Measurements from ENCODE around the gene RUFY1. TPM values are rescaled to one million over a fixed set of nuclear protein-coding genes. Genes with fewer than 3 reads are reported as not detected.
A peak's percentile ranks its signal among the peaks of the same experiment; 100 is the strongest.
"Not testable (repeated sequence)": the region's sequence is repeated elsewhere in the genome, so short reads cannot be mapped to it uniquely, and the experiment has no call there.

Gene RUFY1
- total RNA-seq, 2 donors from 2014 or later: 39.1 to 41.5 TPM

GRCh38 chr5:179641745-179642144 is 91.4 kb downstream of the RUFY1 start:
- ATAC-seq (replicated peaks); H3K27ac Mint-ChIP-seq; H3K9me3 Mint-ChIP-seq: not testable (repeated sequence)

GRCh38 chr5:179642626-179643025 is 92.3 kb downstream of the RUFY1 start:
- not testable (repeated sequence) for ATAC-seq (replicated peaks); H3K9me3 Mint-ChIP-seq; H3K36me3 Mint-ChIP-seq (ENCODE audit: low read depth); H3K27me3 Mint-ChIP-seq; H3K4me1 Mint-ChIP-seq; H3K27ac Mint-ChIP-seq; H3K4me3 Mint-ChIP-seq

More at GRCh38 chr5:179641745-179642144, 91.4 kb downstream of the RUFY1 start:
- H3K4me1 Mint-ChIP-seq; H3K36me3 Mint-ChIP-seq (ENCODE audit: low read depth); H3K4me3 Mint-ChIP-seq; H3K27me3 Mint-ChIP-seq: not testable (repeated sequence)

- H3K27me3 Mint-ChIP-seq; H3K9me3 Mint-ChIP-seq; H3K4me1 Mint-ChIP-seq; H3K36me3 Mint-ChIP-seq (ENCODE audit: low read depth); H3K4me3 Mint-ChIP-seq; H3K27ac Mint-ChIP-seq; ATAC-seq (replicated peaks): not testable (repeated sequence)
These were observed 93.0 kb downstream of the RUFY1 start for GRCh38 chr5:179643141-179643920.

GRCh38 chr5:179644766-179645165 is 94.4 kb downstream of the RUFY1 start:
- not testable (repeated sequence) for ATAC-seq (replicated peaks); H3K27me3 Mint-ChIP-seq; H3K36me3 Mint-ChIP-seq (ENCODE audit: low read depth); H3K27ac Mint-ChIP-seq; H3K9me3 Mint-ChIP-seq; H3K4me3 Mint-ChIP-seq; H3K4me1 Mint-ChIP-seq

- Mint-ChIP-seq H3K27me3 (peaks cover 3% of the 10 kb centered on the region), H3K4me3 (no peak overlapping the region), H3K9me3 (no peaks in the 10 kb centered on the region), H3K4me1 (no peaks in the 10 kb centered on the region), H3K27ac (no peak overlapping the region), H3K36me3 (ENCODE audit: low read depth) (no peaks in the 10 kb centered on the region)
- no peak for ATAC-seq (replicated peaks)
These were observed 98.1 kb downstream of the RUFY1 start for GRCh38 chr5:179648410-179648809.

- not testable (repeated sequence) for H3K9me3 Mint-ChIP-seq
These were observed 98.9 kb downstream of the RUFY1 start for GRCh38 chr5:179649166-179649703.

GRCh38 chr5:179650245-179650644 is 99.9 kb downstream of the RUFY1 start:
- H3K27me3 Mint-ChIP-seq; H3K4me1 Mint-ChIP-seq; H3K36me3 Mint-ChIP-seq (ENCODE audit: low read depth); H3K9me3 Mint-ChIP-seq; H3K27ac Mint-ChIP-seq; ATAC-seq (replicated peaks); H3K4me3 Mint-ChIP-seq: not testable (repeated sequence)

More at GRCh38 chr5:179649166-179649703, 98.9 kb downstream of the RUFY1 start:
- H3K4me3 Mint-ChIP-seq; H3K27me3 Mint-ChIP-seq; ATAC-seq (replicated peaks); H3K36me3 Mint-ChIP-seq (ENCODE audit: low read depth); H3K4me1 Mint-ChIP-seq; H3K27ac Mint-ChIP-seq: not testable (repeated sequence)

GRCh38 chr5:179653135-179653534 is 102.8 kb downstream of the RUFY1 start:
- not testable (repeated sequence) for ATAC-seq (replicated peaks); H3K4me3 Mint-ChIP-seq; H3K9me3 Mint-ChIP-seq; H3K27me3 Mint-ChIP-seq; H3K36me3 Mint-ChIP-seq (ENCODE audit: low read depth); H3K27ac Mint-ChIP-seq; H3K4me1 Mint-ChIP-seq

GRCh38 chr5:179657302-179658178 is 107.2 kb downstream of the RUFY1 start:
- not testable (repeated sequence) for H3K27ac Mint-ChIP-seq; H3K36me3 Mint-ChIP-seq (ENCODE audit: low read depth); H3K4me3 Mint-ChIP-seq; H3K4me1 Mint-ChIP-seq; H3K27me3 Mint-ChIP-seq; H3K9me3 Mint-ChIP-seq
- ATAC-seq (replicated peaks): peak; percentile 97

- not testable (repeated sequence) for H3K27me3 Mint-ChIP-seq; ATAC-seq (replicated peaks); H3K27ac Mint-ChIP-seq
These were observed 108.0 kb downstream of the RUFY1 start for GRCh38 chr5:179658179-179658856.

More at GRCh38 chr5:179658179-179658856, 108.0 kb downstream of the RUFY1 start:
- not testable (repeated sequence) for H3K36me3 Mint-ChIP-seq (ENCODE audit: low read depth); H3K4me1 Mint-ChIP-seq; H3K9me3 Mint-ChIP-seq
- peak overlapping the region; percentile 84 for H3K4me3 Mint-ChIP-seq

Other genes starting within 250 kb of the RUFY1 start
- not detected for gene ADAMTS2, start 205.1 kb upstream of the RUFY1 start, total RNA-seq
- 100 to 1,000 TPM; 761 to 957 TPM for gene HNRNPH1, start 73.1 kb downstream of the RUFY1 start, total RNA-seq
- not detected for gene CBY3, start 130.5 kb downstream of the RUFY1 start, total RNA-seq
- 100 to 1,000 TPM; 605 to 614 TPM for gene CANX, start 148.4 kb downstream of the RUFY1 start, total RNA-seq
- 10 to 100 TPM; 26.7 to 42.4 TPM for gene MAML1, start 182.3 kb downstream of the RUFY1 start, total RNA-seq
- gene LTC4S, start 243.4 kb downstream of the RUFY1 start, total RNA-seq: 1 to 10 TPM; 1.3 to 1.4 TPM